Glutamatergic neuron (in vitro differentiated cells): ENCODE data around the gene TP53BP1. TPM values are rescaled to one million over a fixed set of nuclear protein-coding genes. Genes with fewer than 3 reads are reported as not detected.

Experiments used
- DNase-seq: peaks from one replicate; pipeline ENCODE4 v3.0.0; 2022
- H3K27ac Mint-ChIP-seq: one replicate; pipeline ENCODE4 v1.8.0; 2020; ENCODE audit warnings: mild to moderate bottlenecking, mixed read lengths, inconsistent platforms; ENCODE audit not compliant: unreplicated experiment
- H3K27me3 Mint-ChIP-seq: one replicate; pipeline ENCODE4 v1.8.0; 2020; ENCODE audit warnings: mild to moderate bottlenecking, moderate library complexity, mixed read lengths, inconsistent platforms; ENCODE audit not compliant: unreplicated experiment
- H3K36me3 Mint-ChIP-seq: one replicate; pipeline ENCODE4 v1.8.0; 2020; ENCODE audit warnings: mild to moderate bottlenecking, mixed read lengths, inconsistent platforms; ENCODE audit not compliant: unreplicated experiment
- H3K4me1 Mint-ChIP-seq: one replicate; pipeline ENCODE4 v1.8.0; 2020; ENCODE audit warnings: mild to moderate bottlenecking, low read depth, mixed read lengths, inconsistent platforms; ENCODE audit not compliant: unreplicated experiment
- H3K4me3 Mint-ChIP-seq: one replicate; pipeline ENCODE4 v1.8.0; 2020; ENCODE audit warnings: mild to moderate bottlenecking, mixed read lengths, inconsistent platforms; ENCODE audit not compliant: unreplicated experiment
- H3K9me3 Mint-ChIP-seq: one replicate; pipeline ENCODE4 v1.8.0; 2020; ENCODE audit warnings: mild to moderate bottlenecking, moderate library complexity, mixed read lengths, inconsistent platforms; ENCODE audit not compliant: unreplicated experiment
- CTCF ChIP-seq: fragments of 200-600 bp; sonication (generic); IDR thresholded peaks from one replicate; pipeline ENCODE4 v1.5.0; 2021; ENCODE audit not compliant: partially characterized antibody, unreplicated experiment
- total RNA-seq: library from RNA; stranded (reverse); fragmentation: NEBNext Ultra II Directional; extraction: Animal tissue kit (Norgen Biotek cat#: 25700); gene quantifications from one replicate; pipeline ENCODE4 v1.2.1, GENCODE V29; 2021; ENCODE audit not compliant: unreplicated experiment

The TP53BP1 gene
- total RNA-seq, 1 donor from 2014 or later = 142 TPM

GRCh38 chr15:43516185-43516584, 23.2 kb upstream of the TP53BP1 start:
- Mint-ChIP-seq H3K27ac (peak overlapping the region; percentile 100), H3K4me3 (peak overlapping the region; percentile 99), H3K9me3 (peaks cover 40% of the 10 kb centered on the region), H3K27me3 (peaks cover 23% of the 10 kb centered on the region), H3K4me1 (peaks cover 56% of the 10 kb centered on the region), H3K36me3 (peaks cover 16% of the 10 kb centered on the region)
- TF ChIP-seq CTCF = no peak
- no peak for DNase-seq

GRCh38 chr15:43515741-43516140, 22.8 kb upstream of the TP53BP1 start:
- H3K27me3 Mint-ChIP-seq = peaks cover 25% of the 10 kb centered on the region
- peaks cover 37% of the 10 kb centered on the region for H3K9me3 Mint-ChIP-seq
- peak overlapping the region; percentile 99 for H3K4me3 Mint-ChIP-seq
- H3K4me1 Mint-ChIP-seq = peaks cover 56% of the 10 kb centered on the region
- peaks cover 11% of the 10 kb centered on the region for H3K36me3 Mint-ChIP-seq
- H3K27ac Mint-ChIP-seq = peak overlapping the region; percentile 100
- TF ChIP-seq CTCF = no peak
- DNase-seq = no peak

- peaks cover 26% of the 10 kb centered on the region for H3K27me3 Mint-ChIP-seq
- peak; percentile 70 for DNase-seq
- TF ChIP-seq CTCF = peak; percentile 80
- peaks cover 49% of the 10 kb centered on the region for H3K4me1 Mint-ChIP-seq
- peaks cover 33% of the 10 kb centered on the region for H3K9me3 Mint-ChIP-seq
- peak overlapping the region; percentile 86 for H3K27ac Mint-ChIP-seq
- peak overlapping the region; percentile 73 for H3K4me3 Mint-ChIP-seq
- peaks cover 1% of the 10 kb centered on the region for H3K36me3 Mint-ChIP-seq
Observed at GRCh38 chr15:43514241-43515057, 21.5 kb upstream of the TP53BP1 start.

GRCh38 chr15:43513550-43513949, 20.6 kb upstream of the TP53BP1 start:
- peak overlapping the region; percentile 73 for H3K4me3 Mint-ChIP-seq
- peak overlapping the region; percentile 86 for H3K27ac Mint-ChIP-seq
- no peaks in the 10 kb centered on the region for H3K36me3 Mint-ChIP-seq
- no peak for DNase-seq
- TF ChIP-seq CTCF = no peak
- peaks cover 28% of the 10 kb centered on the region for H3K9me3 Mint-ChIP-seq
- peaks cover 21% of the 10 kb centered on the region for H3K27me3 Mint-ChIP-seq
- H3K4me1 Mint-ChIP-seq = peaks cover 51% of the 10 kb centered on the region
